KMS-11 (cell line): ENCODE data around the gene CCNT2.

Experiments used
- H2AFZ ChIP-seq: fragments of 200-600 bp; sonication (generic); 2 replicates; pipeline ENCODE4 v1.6.1; 2016; ENCODE audit warnings: antibody characterized with exemption, mixed run types, low read depth
- H3K27ac ChIP-seq: fragments of 200-600 bp; sonication (generic); 2 replicates; pipeline ENCODE4 v1.6.1; 2016; ENCODE audit warnings: mild to moderate bottlenecking, mixed run types
- H3K27me3 ChIP-seq: fragments of 200-600 bp; sonication (generic); 2 replicates; pipeline ENCODE4 v1.6.1; 2017; ENCODE audit warnings: mild to moderate bottlenecking, low read depth, mixed run types, moderate library complexity; ENCODE audit not compliant: insufficient read depth
- H3K36me3 ChIP-seq: fragments of 200-600 bp; sonication (generic); 2 replicates; pipeline ENCODE4 v1.6.1; 2017; ENCODE audit warnings: mild to moderate bottlenecking, mixed run types; ENCODE audit not compliant: insufficient read depth
- H3K4me1 ChIP-seq: fragments of 200-600 bp; sonication (generic); 2 replicates; pipeline ENCODE4 v1.6.1; 2016; ENCODE audit warnings: mild to moderate bottlenecking, low read depth, mixed run types; ENCODE audit not compliant: poor library complexity, severe bottlenecking
- H3K4me2 ChIP-seq: fragments of 200-600 bp; sonication (generic); 2 replicates; pipeline ENCODE4 v1.7.0; 2016; ENCODE audit warnings: mild to moderate bottlenecking, mixed run types
- H3K4me3 ChIP-seq: fragments of 200-600 bp; sonication (generic); IDR thresholded peaks from 2 replicates; pipeline ENCODE4 v1.6.1; 2017; ENCODE audit warnings: low read depth, low read length, mixed read lengths; ENCODE audit not compliant: insufficient read depth
- H3K79me2 ChIP-seq: fragments of 200-600 bp; sonication (generic); 2 replicates; pipeline ENCODE4 v1.6.1; 2016; ENCODE audit warnings: low read depth, mixed run types; ENCODE audit not compliant: insufficient read depth
- H3K9ac ChIP-seq: fragments of 200-600 bp; sonication (generic); 2 replicates; pipeline ENCODE4 v1.6.1; 2016; ENCODE audit warnings: mild to moderate bottlenecking, mixed run types
- H4K20me1 ChIP-seq: fragments of 200-600 bp; sonication (generic); 2 replicates; pipeline ENCODE4 v1.6.1; 2016; ENCODE audit warnings: mild to moderate bottlenecking, mixed run types; ENCODE audit not compliant: insufficient read depth
- CTCF ChIP-seq: fragments of 200-600 bp; sonication (generic); conservative IDR thresholded peaks from 2 replicates; pipeline ENCODE4 v1.6.1; 2017; ENCODE audit warnings: low read depth, mild to moderate bottlenecking, antibody characterized with exemption, low read length, moderate library complexity, mixed read lengths

The CCNT2 gene

GRCh38 chr2:134979221-134979620, 60.6 kb downstream of the CCNT2 start:
- Histone ChIP-seq H3K9ac (no peak overlapping the region), H3K4me2 (no peak overlapping the region), H3K27me3 (no peaks in the 10 kb centered on the region), H3K4me1 (no peaks in the 10 kb centered on the region), H2AFZ (no peak overlapping the region), H3K27ac (no peak overlapping the region), H3K36me3 (no peaks in the 10 kb centered on the region), H4K20me1 (no peaks in the 10 kb centered on the region), H3K79me2 (no peaks in the 10 kb centered on the region), H3K4me3 (no peak overlapping the region)
- no peak for TF ChIP-seq CTCF

GRCh38 chr2:134980639-134981038, 62.0 kb downstream of the CCNT2 start:
- H2AFZ ChIP-seq = no peak overlapping the region
- H3K4me1 ChIP-seq = no peaks in the 10 kb centered on the region
- no peaks in the 10 kb centered on the region for H4K20me1 ChIP-seq
- H3K4me2 ChIP-seq = no peak overlapping the region
- no peaks in the 10 kb centered on the region for H3K27me3 ChIP-seq
- H3K9ac ChIP-seq = no peak overlapping the region
- H3K79me2 ChIP-seq = no peaks in the 10 kb centered on the region
- no peak overlapping the region for H3K4me3 ChIP-seq
- H3K27ac ChIP-seq = no peak overlapping the region
- H3K36me3 ChIP-seq = no peaks in the 10 kb centered on the region
- no peak for TF ChIP-seq CTCF

GRCh38 chr2:134982603-134983002, 64.0 kb downstream of the CCNT2 start:
- Histone ChIP-seq H3K4me1 (no peaks in the 10 kb centered on the region), H2AFZ (no peak overlapping the region), H3K36me3 (no peaks in the 10 kb centered on the region), H4K20me1 (no peaks in the 10 kb centered on the region), H3K27ac (no peak overlapping the region), H3K79me2 (no peaks in the 10 kb centered on the region), H3K27me3 (no peaks in the 10 kb centered on the region), H3K4me3 (no peak overlapping the region), H3K9ac (no peak overlapping the region), H3K4me2 (no peak overlapping the region)
- TF ChIP-seq CTCF = no peak

- Histone ChIP-seq H3K27ac (no peak overlapping the region), H3K4me2 (no peak overlapping the region), H3K9ac (no peak overlapping the region), H4K20me1 (no peaks in the 10 kb centered on the region), H3K79me2 (no peaks in the 10 kb centered on the region), H3K36me3 (no peaks in the 10 kb centered on the region), H3K4me1 (no peaks in the 10 kb centered on the region), H2AFZ (no peak overlapping the region), H3K4me3 (no peak overlapping the region), H3K27me3 (no peaks in the 10 kb centered on the region)
- TF ChIP-seq CTCF = no peak
These were observed 66.4 kb downstream of the CCNT2 start for GRCh38 chr2:134985061-134985460.
